Kidney glomerular epithelial cell (primary cell): ENCODE data around the gene CACNG4.

Source experiments
- DNase-seq: peaks from one replicate; lab custom pipeline; 2025; lab: John Stamatoyannopoulos, UW

Gene CACNG4

GRCh38 chr17:66985338-66986237 is 21.1 kb downstream of the CACNG4 start:
- DNase-seq: no peak

DNA sequence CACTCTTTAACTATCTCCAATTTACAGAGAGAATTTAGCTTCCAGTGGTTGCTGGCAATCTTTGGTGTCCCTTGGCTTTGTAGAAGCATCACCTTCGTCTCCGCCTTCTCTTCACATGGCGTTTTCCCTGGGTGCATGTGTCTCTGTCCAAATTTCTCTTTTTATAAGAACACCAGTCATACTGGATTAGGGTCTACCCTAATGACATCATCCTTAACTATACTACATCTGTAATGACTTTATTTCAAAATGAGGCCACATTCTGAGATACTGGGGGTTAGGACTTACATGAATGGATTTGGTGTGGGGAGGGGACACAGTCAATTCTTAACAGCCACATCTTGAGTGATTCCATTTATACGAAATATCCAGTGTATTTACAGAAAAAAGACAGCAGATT is 22.2 kb downstream of the CACNG4 start:
- no peak for DNase-seq

GRCh38 chr17:66987059-66987616 is 22.6 kb downstream of the CACNG4 start:
- DNase-seq: no peak

DNA sequence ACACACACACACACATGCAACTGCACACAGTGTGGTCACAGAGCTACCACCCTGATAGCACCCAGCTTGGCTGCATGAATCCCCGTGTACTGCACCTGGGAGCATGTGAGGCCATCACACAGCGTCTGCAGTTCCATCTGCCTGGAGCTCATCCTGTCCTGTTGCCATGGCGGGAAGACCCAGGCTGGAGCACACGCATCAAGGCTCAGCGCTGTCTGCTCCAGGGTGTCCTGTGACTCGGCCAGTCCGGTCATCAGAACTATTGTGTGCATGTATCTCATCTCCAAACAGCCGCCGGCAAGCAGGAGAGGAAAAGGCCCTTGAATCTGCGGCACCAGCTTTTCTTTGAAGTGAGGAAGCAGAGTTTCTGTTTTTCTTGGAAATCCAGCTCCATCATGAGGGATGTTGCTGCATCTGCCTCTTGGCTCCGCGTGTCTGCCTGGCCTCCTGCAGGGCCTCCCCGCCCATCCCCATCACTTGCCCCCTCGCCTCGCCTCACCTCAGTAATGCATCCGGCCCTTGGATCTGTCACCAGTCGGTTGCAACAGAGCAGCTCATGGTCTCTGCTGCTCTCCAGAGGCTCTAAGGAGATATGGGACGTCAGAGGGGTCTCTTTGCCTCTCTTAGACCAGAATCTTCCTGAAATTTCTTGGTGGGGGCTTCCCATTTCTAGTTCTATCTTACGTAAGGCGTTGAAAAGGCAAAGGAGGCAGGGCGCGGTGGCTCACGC is 23.7 kb downstream of the CACNG4 start:
- DNase-seq: no peak

DNA sequence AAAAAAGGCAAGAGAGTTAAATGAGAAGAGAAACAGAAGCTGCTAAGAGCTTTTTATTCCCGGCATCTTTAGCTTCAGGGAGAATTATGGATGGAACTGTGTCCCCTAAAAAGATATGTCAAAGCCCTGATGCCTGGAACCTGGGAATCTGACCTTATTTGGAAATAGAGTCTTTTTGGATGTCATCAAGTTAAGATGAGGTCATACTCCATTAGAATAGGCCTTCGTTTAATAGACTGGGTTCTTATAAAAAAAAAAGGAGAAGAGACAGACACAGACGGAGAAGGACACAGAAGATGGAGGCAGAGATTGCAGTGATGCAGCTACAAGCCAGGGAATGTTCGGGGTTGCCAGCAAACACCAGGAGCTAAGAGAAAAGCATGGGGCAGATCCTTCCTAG is 24.6 kb downstream of the CACNG4 start:
- no peak for DNase-seq

- no peak for DNase-seq
Observed at GRCh38 chr17:66989579-66989978, 25.1 kb downstream of the CACNG4 start.

GRCh38 chr17:66990047-66990446 is 25.5 kb downstream of the CACNG4 start:
- DNase-seq: no peak

- DNase-seq: no peak
Observed at GRCh38 chr17:66992911-66993442, 28.5 kb downstream of the CACNG4 start.

- no peak for DNase-seq
Observed at GRCh38 chr17:66994361-66994760, 29.9 kb downstream of the CACNG4 start.

DNA sequence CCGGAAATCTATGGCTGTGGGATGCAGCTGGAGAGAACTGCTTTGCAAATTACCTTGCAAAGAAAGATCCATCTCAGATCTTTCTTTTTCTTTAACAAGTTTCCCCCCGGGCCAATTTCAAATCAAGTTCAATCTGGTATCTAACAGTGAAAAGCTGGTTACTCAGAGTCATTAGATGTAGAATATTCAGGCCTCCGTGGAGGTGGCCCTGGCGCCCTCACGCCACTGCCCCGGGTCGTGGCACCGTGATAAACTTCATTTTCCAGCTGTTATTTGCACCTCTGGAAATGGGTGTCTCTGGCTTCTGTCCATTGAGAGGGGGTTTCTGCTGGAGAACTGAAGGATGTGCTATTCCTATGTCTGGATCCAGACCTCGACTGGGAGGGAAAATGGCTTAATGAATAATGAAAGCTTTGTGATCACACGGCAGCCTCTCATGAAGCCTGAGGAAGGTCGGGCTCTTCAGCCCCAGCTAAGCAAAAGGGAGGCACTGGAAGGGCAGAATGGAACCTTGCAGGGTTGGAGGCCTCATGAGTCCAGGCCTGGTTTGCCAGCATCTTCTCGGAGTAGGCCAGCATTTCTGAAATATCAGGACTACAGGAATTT is 30.5 kb downstream of the CACNG4 start:
- DNase-seq: no peak

DNA sequence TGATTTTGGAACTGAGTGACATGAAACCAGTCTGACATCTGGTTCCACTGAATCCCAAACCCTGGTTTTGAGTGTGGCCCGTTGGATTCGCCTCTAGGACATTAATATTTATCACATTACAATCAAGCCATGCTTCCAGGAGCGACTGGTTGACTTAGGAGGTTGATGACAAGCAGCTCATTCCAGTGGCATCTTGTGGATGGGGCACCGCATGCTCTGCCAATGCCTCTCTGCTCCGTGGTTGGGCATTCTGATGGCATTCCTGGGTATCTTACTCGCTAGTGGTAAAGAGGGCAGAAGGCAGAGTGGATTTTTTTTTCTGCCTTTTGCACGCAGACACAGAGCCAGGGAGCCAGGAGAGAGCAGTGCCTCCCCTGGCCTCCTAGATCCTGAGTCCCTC is 31.4 kb downstream of the CACNG4 start:
- DNase-seq: no peak

DNA sequence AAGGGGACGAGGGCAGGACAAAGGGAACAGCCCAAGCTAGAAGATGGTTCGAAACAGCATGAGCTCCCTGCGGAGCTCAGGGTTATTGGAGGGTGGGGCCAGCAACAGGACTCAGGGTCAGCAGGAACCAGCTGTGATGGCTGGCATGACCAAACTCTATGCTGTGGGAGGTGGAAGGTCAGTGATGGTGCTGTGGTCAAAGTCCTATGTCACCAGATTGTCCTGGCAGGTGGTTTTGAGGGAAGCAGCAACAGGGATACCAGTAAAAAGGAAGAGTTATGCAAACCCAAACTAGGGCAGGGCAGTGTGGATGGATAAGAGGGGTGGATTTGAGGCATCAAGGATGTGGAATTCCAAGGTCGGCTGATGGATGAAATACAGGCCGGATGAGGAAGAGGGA is 32.4 kb downstream of the CACNG4 start:
- no peak for DNase-seq

DNA sequence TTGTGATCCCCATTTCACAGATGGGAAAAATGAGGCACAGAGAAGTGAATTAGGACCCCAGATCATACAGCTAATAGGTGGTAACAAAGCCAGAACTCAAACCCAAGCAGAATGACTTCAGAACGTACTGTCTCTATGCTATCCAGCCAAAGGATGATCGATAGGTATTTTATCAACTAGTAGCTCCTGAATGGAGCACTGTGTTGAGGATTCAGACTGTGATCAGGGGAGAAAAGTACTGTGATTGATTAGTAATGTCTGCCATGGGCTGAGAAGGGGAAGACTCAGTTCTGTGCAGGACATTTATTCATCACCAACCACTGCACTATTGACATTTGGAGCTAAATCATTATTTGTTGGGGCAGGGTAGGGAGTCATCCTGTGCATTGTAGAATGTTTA is 38.7 kb downstream of the CACNG4 start:
- no peak for DNase-seq

DNA sequence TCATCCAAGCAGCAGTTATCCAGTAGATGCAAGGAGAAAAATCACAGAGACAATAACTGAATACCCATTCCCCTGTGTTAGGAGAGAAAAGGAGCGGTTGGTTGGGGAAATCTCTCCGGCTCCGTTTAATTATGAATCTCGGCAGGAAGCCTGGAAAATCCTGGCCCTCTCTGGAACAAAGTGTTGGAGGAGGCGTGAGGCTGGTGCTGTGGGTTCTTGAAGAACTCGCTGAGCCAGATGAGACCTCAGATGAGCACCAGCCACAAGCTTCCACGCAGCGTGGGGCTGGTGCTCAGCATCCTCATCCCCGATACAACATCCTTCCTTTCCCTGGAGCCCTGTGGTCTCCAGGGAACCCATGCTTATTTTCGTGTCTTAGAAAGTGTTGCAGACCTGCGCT is 39.7 kb downstream of the CACNG4 start:
- DNase-seq: no peak

GRCh38 chr17:67007266-67007665 is 42.8 kb downstream of the CACNG4 start:
- no peak for DNase-seq

DNA sequence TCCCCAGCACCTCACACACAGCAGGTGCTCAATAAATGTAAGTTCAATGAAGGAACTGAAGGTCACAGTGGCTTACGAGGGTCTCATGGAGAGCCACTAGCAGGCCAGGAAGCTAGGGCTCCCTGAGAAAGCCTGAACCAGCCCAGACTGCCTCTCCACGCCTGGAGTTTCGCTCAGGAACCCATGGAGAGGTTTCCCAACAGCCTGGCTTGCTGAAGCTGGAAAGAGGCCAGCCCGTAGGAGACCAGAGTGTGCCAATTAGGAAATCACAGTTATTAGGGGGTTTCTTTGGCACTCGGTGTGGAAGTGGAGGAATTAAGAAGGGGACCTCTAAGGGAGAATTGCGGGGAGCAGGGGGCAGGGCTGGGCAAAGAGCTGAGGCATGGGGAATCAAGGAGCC is 43.6 kb downstream of the CACNG4 start:
- no peak for DNase-seq

GRCh38 chr17:67011527-67012175 is 47.1 kb downstream of the CACNG4 start:
- DNase-seq: no peak

- DNase-seq: no peak
Observed at GRCh38 chr17:67013891-67014290, 49.4 kb downstream of the CACNG4 start.

GRCh38 chr17:67015001-67015400 is 50.5 kb downstream of the CACNG4 start:
- DNase-seq: no peak

DNA sequence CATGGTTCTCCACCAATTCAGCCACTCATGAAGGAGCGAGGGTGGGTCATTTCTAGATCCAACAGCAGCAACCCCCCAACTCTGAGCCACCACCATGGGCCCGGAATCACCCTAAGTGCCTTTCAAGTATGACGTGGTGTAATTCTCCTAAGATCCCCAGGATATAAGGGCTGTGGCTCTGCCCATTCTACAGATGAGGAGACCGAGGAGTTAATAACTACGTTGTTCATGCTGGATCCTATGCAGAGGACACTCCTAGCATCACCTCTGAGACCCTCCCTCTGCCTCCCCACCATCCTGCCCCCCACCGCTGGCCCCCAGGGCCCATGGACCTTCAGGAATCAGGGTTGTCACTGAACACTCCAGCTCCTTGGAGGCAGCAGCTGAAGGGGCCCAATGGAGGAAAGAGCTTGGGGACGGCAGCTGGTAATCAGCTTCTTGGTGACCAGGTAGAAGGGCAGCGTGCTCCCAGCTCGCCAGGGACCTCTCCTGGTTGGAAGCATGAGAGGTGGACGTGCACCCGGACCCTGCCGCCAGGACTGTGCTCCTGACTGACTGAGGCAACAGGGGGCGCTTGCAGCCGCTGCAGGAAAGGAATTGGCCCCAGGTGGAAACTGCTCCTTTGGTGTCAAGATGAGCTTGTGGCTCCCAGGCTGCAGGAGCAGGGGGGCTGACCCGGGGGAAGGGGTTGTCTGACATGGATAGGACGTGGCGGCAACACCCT is 51.7 kb downstream of the CACNG4 start:
- no peak for DNase-seq

GRCh38 chr17:67017910-67018309 is 53.4 kb downstream of the CACNG4 start:
- DNase-seq: no peak
